Endothelial cell (in vitro differentiated cells): Measurements from ENCODE around the gene PRKG1. TPM values are rescaled to one million over a fixed set of nuclear protein-coding genes. Genes with fewer than 3 reads are reported as not detected.

ENCODE experiments used
- DNase-seq: peaks from one replicate; pipeline ENCODE4 v3.0.0; 2021; ENCODE audit warnings: low spot score
- H3K27ac Mint-ChIP-seq: one replicate; pipeline ENCODE4 v1.8.0; 2021; ENCODE audit warnings: mixed read lengths, inconsistent platforms; ENCODE audit not compliant: unreplicated experiment
- H3K27me3 Mint-ChIP-seq: one replicate; pipeline ENCODE4 v1.8.0; 2021; ENCODE audit warnings: mild to moderate bottlenecking, moderate library complexity, mixed read lengths, inconsistent platforms; ENCODE audit not compliant: unreplicated experiment
- H3K36me3 Mint-ChIP-seq: one replicate; pipeline ENCODE4 v1.8.0; 2021; ENCODE audit warnings: mild to moderate bottlenecking, low read depth, mixed read lengths, inconsistent platforms; ENCODE audit not compliant: unreplicated experiment
- H3K4me1 Mint-ChIP-seq: one replicate; pipeline ENCODE4 v1.8.0; 2021; ENCODE audit warnings: mild to moderate bottlenecking, mixed read lengths, inconsistent platforms; ENCODE audit not compliant: unreplicated experiment
- H3K4me3 Mint-ChIP-seq: one replicate; pipeline ENCODE4 v1.8.0; 2021; ENCODE audit warnings: mild to moderate bottlenecking, mixed read lengths, inconsistent platforms; ENCODE audit not compliant: unreplicated experiment
- H3K9me3 Mint-ChIP-seq: one replicate; pipeline ENCODE4 v1.8.0; 2021; ENCODE audit warnings: mixed read lengths, inconsistent platforms; ENCODE audit not compliant: unreplicated experiment
- total RNA-seq: library from RNA; stranded (reverse); fragmentation: NEBNext Ultra II Directional; extraction: Animal tissue kit (Norgen Biotek cat#: 25700); gene quantifications from one replicate; pipeline ENCODE4 v1.2.1, GENCODE V29; 2021; ENCODE audit not compliant: unreplicated experiment
- TF ChIP-seq, protein P1 (sequence below): fragments of 200-600 bp; sonication (generic); IDR thresholded peaks from one replicate; pipeline ENCODE4 v1.5.0; 2021; ENCODE audit warnings: antibody characterized with exemption; ENCODE audit not compliant: unreplicated experiment

PRKG1 gene
- total RNA-seq, 1 donor from 2014 or later = 10.7 TPM

DNA sequence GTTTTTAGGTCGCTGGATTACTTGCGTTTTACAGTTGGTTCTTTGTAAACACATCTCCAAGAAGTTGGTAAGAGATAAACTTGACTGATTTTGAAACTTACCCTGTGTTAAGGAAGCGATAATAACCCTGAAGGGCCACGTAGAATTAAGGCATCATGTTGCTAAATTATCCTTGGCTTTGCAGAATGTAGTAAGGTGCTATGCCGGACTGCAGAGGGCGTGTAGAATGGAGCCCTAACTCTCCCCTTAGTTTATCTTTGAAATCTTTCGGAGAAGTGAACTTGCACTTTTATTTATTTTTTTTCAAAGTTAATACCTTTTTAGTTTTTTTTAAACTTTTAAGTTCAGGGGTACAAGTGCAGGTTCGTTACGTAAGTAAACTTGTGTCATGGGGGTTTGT is 1031.0 kb downstream of the PRKG1 start:
- TF ChIP-seq, protein P1, sequence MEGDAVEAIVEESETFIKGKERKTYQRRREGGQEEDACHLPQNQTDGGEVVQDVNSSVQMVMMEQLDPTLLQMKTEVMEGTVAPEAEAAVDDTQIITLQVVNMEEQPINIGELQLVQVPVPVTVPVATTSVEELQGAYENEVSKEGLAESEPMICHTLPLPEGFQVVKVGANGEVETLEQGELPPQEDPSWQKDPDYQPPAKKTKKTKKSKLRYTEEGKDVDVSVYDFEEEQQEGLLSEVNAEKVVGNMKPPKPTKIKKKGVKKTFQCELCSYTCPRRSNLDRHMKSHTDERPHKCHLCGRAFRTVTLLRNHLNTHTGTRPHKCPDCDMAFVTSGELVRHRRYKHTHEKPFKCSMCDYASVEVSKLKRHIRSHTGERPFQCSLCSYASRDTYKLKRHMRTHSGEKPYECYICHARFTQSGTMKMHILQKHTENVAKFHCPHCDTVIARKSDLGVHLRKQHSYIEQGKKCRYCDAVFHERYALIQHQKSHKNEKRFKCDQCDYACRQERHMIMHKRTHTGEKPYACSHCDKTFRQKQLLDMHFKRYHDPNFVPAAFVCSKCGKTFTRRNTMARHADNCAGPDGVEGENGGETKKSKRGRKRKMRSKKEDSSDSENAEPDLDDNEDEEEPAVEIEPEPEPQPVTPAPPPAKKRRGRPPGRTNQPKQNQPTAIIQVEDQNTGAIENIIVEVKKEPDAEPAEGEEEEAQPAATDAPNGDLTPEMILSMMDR = no peak
- Mint-ChIP-seq H3K27me3 (no peaks in the 10 kb centered on the region), H3K27ac (no peak overlapping the region), H3K9me3 (no peaks in the 10 kb centered on the region), H3K36me3 (no peaks in the 10 kb centered on the region), H3K4me3 (no peak overlapping the region), H3K4me1 (no peaks in the 10 kb centered on the region)
- DNase-seq = no peak

DNA sequence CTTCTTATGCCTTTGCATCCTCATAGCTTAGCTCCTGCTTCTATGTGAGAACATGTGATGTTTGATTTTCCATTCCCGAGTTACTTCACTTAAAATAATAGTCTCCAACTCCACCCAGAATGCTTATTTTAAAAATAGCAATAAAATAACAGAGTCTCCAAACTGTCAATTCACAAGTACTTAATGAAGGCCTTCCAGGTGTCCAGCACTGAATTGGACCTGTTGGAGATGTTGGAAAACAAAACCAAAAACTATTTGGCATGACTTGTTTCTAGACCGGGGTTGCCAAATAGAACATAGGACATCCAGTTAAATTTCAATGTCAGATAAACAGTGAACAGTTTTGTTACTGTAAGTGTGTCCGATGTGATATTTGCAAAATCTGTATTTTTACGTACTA is 1031.7 kb downstream of the PRKG1 start:
- no peaks in the 10 kb centered on the region for H3K36me3 Mint-ChIP-seq
- no peaks in the 10 kb centered on the region for H3K4me1 Mint-ChIP-seq
- no peak overlapping the region for H3K4me3 Mint-ChIP-seq
- no peaks in the 10 kb centered on the region for H3K9me3 Mint-ChIP-seq
- no peak for DNase-seq
- H3K27ac Mint-ChIP-seq = no peak overlapping the region
- TF ChIP-seq, protein P1 = no peak
- no peaks in the 10 kb centered on the region for H3K27me3 Mint-ChIP-seq

DNA sequence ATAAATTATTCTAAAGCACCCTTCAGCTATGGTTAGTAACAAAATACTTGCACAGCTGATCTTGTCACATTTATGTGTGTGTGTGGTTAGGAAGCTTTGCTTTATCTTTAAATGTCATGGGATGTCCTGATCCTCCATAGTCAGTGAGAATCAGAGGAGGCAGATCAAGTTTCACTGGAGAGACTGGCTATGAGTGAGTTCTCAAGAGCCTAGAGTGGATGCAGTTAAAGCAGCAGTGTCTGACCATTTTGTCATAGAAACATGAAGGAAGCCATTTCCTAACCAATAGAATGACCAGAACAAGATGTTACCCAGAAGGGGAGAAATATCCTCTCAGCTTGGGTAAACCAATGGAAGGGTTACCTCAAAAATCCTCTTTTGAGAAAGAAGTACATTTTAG is 1032.6 kb downstream of the PRKG1 start:
- no peak overlapping the region for H3K4me3 Mint-ChIP-seq
- TF ChIP-seq, protein P1 = no peak
- no peak overlapping the region for H3K27ac Mint-ChIP-seq
- no peaks in the 10 kb centered on the region for H3K36me3 Mint-ChIP-seq
- no peak for DNase-seq
- no peaks in the 10 kb centered on the region for H3K27me3 Mint-ChIP-seq
- no peaks in the 10 kb centered on the region for H3K4me1 Mint-ChIP-seq
- no peaks in the 10 kb centered on the region for H3K9me3 Mint-ChIP-seq

DNA sequence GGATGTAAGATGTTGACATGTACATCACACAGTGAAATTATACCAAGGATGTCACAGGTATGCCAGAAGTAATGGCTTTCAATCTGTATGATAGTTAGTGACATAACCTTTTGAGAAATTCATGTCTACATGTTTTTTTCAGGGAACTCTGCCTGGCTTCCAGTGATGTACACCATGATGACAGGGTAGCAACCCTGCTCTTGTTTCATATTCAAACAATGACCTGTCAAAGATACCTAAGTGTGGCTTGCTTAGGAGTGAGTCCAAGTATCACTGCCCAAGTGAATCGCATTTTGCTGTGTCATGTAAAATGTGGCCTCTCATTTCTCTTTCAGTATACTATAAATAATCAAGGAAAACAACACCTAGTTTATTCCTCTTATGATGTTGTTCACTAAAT is 1033.9 kb downstream of the PRKG1 start:
- Mint-ChIP-seq H3K9me3 (no peaks in the 10 kb centered on the region), H3K27me3 (no peaks in the 10 kb centered on the region), H3K27ac (no peak overlapping the region), H3K4me1 (no peaks in the 10 kb centered on the region), H3K4me3 (no peak overlapping the region), H3K36me3 (no peaks in the 10 kb centered on the region)
- DNase-seq = no peak
- TF ChIP-seq, protein P1 = no peak

DNA sequence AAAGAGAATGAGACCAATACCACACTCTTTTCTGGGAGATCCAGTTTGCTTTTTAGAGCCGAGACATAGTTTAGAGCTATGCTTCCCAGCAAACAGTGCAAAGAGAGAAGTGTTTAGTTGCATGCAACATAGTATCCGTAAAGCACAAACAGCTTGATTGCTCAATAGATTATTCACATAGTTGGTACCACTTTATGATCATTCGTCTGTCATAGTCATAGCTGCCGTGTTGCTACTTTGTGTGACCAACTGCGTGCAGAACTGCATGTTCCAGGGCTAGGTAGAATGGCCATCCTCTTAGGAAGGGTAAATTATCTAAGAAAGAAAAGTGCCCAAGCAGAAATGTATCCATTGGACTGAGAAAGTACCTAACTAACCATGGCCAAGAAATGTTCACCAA is 1036.3 kb downstream of the PRKG1 start:
- Mint-ChIP-seq H3K9me3 (no peaks in the 10 kb centered on the region), H3K27ac (no peak overlapping the region), H3K4me3 (no peak overlapping the region), H3K4me1 (no peaks in the 10 kb centered on the region), H3K27me3 (no peaks in the 10 kb centered on the region), H3K36me3 (no peaks in the 10 kb centered on the region)
- TF ChIP-seq, protein P1 = no peak
- DNase-seq = no peak
